Body of pancreas (tissue), 4 donors: ENCODE measurements around the gene CDK5RAP2.

Experiments used
- CTCF ChIP-seq, 7 experiments: fragments of 450-650 bp in 4 of 7; fragments of 200-600 bp in 3 of 7; sonication (generic) in 3 of 7; IDR thresholded peaks; one replicate each; pipeline ENCODE4 v1.5.1; 2016 to 2019; ENCODE audit warnings: antibody characterized with exemption in 7 of 7
- POLR2A ChIP-seq, 3 donors: fragments of 450-650 bp; IDR thresholded peaks; one replicate each; pipeline ENCODE4 v1.6.1; 2016; ENCODE audit warnings: antibody characterized with exemption in 3 of 3, mild to moderate bottlenecking in 2 of 3

GRCh38 chr9:120486347-120486746 lies 93.6 kb downstream of the CDK5RAP2 start:
- TF ChIP-seq POLR2A (IDR thresholded peaks at IDR 0.05) = no peak
- TF ChIP-seq CTCF (IDR thresholded peaks at IDR 0.05) = no peak
